OCI-LY1 (cell line): ENCODE measurements around the gene TRPM3.

Experiments
- H2AFZ ChIP-seq: fragments of 200-600 bp; sonication (generic), shearing (Covaris generic); 2 replicates; pipeline ENCODE4 v1.6.0; 2014; ENCODE audit warnings: antibody characterized with exemption, mild to moderate bottlenecking, low read length
- H3F3A ChIP-seq: fragments of 200-600 bp; sonication (generic), shearing (Covaris generic); 2 replicates; pipeline ENCODE4 v1.6.0; 2014; ENCODE audit warnings: mild to moderate bottlenecking, antibody characterized with exemption, low read length, moderate library complexity; ENCODE audit not compliant: insufficient read depth
- H3K27ac ChIP-seq: fragments of 200-600 bp; sonication (generic); 2 replicates; pipeline ENCODE4 v1.5.1; 2014; ENCODE audit warnings: low read length, mixed run types, mild to moderate bottlenecking, low read depth; ENCODE audit not compliant: poor library complexity, severe bottlenecking
- H3K27me3 ChIP-seq: fragments of 200-600 bp; sonication (generic); 2 replicates; pipeline ENCODE4 v1.6.0; 2014; ENCODE audit warnings: antibody characterized with exemption, mild to moderate bottlenecking, low read length, moderate library complexity; ENCODE audit not compliant: insufficient read depth
- H3K36me3 ChIP-seq: fragments of 200-600 bp; sonication (generic); 2 replicates; pipeline ENCODE4 v1.6.1; 2014; ENCODE audit warnings: mild to moderate bottlenecking, antibody characterized with exemption, low read length, moderate library complexity, mixed read lengths; ENCODE audit not compliant: insufficient read depth
- H3K4me1 ChIP-seq: fragments of 200-600 bp; sonication (generic); 2 replicates; pipeline ENCODE4 v1.5.1; 2014; ENCODE audit warnings: mild to moderate bottlenecking, low read length, moderate library complexity; ENCODE audit not compliant: insufficient read depth, severe bottlenecking
- H3K4me2 ChIP-seq: fragments of 200-600 bp; sonication (generic), shearing (Covaris generic); 2 replicates; pipeline ENCODE4 v1.6.1; 2014; ENCODE audit warnings: low read length
- H3K4me3 ChIP-seq: fragments of 200-600 bp; sonication (generic); 2 replicates; pipeline ENCODE4 v1.5.1; 2014; ENCODE audit warnings: low read length, low read depth, mild to moderate bottlenecking, mixed read lengths; ENCODE audit not compliant: poor library complexity, severe bottlenecking
- H3K79me2 ChIP-seq: fragments of 200-600 bp; shearing (Covaris generic); 2 replicates; pipeline ENCODE4 v1.6.1; 2016; ENCODE audit warnings: mixed run types, low read length, mixed read lengths; ENCODE audit not compliant: insufficient read depth
- H3K9ac ChIP-seq: fragments of 200-600 bp; sonication (generic), shearing (Covaris generic); 2 replicates; pipeline ENCODE4 v1.6.1; 2014; ENCODE audit warnings: mild to moderate bottlenecking, low read length, mixed read lengths
- H3K9me2 ChIP-seq: fragments of 200-600 bp; sonication (generic), shearing (Covaris generic); 2 replicates; pipeline ENCODE4 v1.6.1; 2014; ENCODE audit warnings: low read depth, mild to moderate bottlenecking, low read length, mixed read lengths
- H3K9me3 ChIP-seq: fragments of 200-600 bp; shearing (Covaris generic); 2 replicates; pipeline ENCODE4 v1.6.1; 2014; ENCODE audit warnings: low read length, mixed read lengths
- H4K20me1 ChIP-seq: fragments of 200-600 bp; sonication (generic), shearing (Covaris generic); 2 replicates; pipeline ENCODE4 v1.6.0; 2016; ENCODE audit warnings: mild to moderate bottlenecking, low read length; ENCODE audit not compliant: insufficient read depth
- EZH2 ChIP-seq: fragments of 200-600 bp; sonication (generic), shearing (Covaris generic); IDR thresholded peaks from 2 replicates; pipeline ENCODE4 v1.8.0; 2017; ENCODE audit warnings: borderline replicate concordance, mixed run types, mild to moderate bottlenecking, antibody characterized with exemption, low read length, moderate library complexity, mixed read lengths
- TF ChIP-seq, protein P1 (sequence below): fragments of 200-600 bp; sonication (generic), shearing (Covaris generic); IDR thresholded peaks from 2 replicates; pipeline ENCODE4 v1.5.1; 2017; ENCODE audit warnings: mild to moderate bottlenecking, antibody characterized with exemption, low read length, moderate library complexity, mixed read lengths

TRPM3 gene

DNA sequence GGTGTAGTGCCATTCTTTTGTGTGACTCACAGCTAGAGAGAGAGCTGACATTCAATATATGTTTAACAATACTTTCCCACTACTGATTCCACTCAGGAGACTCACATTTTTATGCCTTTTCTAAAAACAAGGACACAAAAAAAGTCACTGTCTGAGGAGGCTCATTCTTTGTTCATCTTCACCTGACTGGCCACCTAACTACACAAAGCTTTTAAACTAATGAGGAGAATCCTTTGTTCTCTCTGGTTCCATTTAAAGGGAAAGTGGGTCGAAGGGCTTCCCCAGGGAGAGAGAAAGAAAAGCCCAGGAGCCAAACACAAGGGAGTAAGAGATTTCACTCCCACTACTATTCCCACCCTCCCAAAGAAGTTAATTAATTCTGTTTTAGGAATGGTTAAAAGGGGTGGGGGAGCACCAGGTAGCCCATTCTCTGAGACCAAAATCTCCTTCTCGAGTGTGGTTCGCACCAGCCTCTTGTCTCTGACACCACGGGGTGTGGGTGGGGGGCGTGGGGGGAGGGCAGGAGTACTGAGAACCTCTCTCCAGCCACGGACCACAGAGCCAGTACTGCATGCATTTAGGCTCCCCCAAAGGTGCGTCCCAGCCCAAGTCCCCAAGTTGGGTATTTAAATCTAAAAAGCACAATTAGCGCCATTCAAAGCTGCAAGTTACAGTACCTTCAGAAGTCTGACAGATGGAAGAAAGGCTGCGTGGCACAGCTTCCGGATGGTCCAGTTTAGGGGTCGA lies 747 bp downstream of the TRPM3 start:
- Histone ChIP-seq H3K79me2 (no peaks in the 10 kb centered on the region), H3K4me3 (no peak overlapping the region), H2AFZ (no peak overlapping the region), H3K4me1 (no peaks in the 10 kb centered on the region), H3K4me2 (no peak overlapping the region), H4K20me1 (no peaks in the 10 kb centered on the region), H3K9me3 (no peaks in the 10 kb centered on the region), H3K36me3 (no peaks in the 10 kb centered on the region), H3K27me3 (0 out of 2 replicates have a peak, but pooled peaks cover 3% of the 10 kb centered on the region), H3F3A (no peaks in the 10 kb centered on the region), H3K9me2 (no peaks in the 10 kb centered on the region), H3K27ac (no peak overlapping the region), H3K9ac (no peak overlapping the region)
- TF ChIP-seq EZH2 = no peak

GRCh38 chr9:71119746-71120145 lies 1.7 kb downstream of the TRPM3 start:
- Histone ChIP-seq H3K79me2 (no peaks in the 10 kb centered on the region), H3K9me3 (no peaks in the 10 kb centered on the region), H3F3A (no peaks in the 10 kb centered on the region), H3K27me3 (0 out of 2 replicates have a peak, but pooled peaks cover 3% of the 10 kb centered on the region), H4K20me1 (no peaks in the 10 kb centered on the region), H3K4me2 (no peak overlapping the region), H2AFZ (no peak overlapping the region), H3K9ac (no peak overlapping the region), H3K4me1 (no peaks in the 10 kb centered on the region), H3K4me3 (no peak overlapping the region), H3K9me2 (no peaks in the 10 kb centered on the region), H3K27ac (no peak overlapping the region), H3K36me3 (no peaks in the 10 kb centered on the region)
- TF ChIP-seq EZH2 = no peak
- TF ChIP-seq, protein P1, sequence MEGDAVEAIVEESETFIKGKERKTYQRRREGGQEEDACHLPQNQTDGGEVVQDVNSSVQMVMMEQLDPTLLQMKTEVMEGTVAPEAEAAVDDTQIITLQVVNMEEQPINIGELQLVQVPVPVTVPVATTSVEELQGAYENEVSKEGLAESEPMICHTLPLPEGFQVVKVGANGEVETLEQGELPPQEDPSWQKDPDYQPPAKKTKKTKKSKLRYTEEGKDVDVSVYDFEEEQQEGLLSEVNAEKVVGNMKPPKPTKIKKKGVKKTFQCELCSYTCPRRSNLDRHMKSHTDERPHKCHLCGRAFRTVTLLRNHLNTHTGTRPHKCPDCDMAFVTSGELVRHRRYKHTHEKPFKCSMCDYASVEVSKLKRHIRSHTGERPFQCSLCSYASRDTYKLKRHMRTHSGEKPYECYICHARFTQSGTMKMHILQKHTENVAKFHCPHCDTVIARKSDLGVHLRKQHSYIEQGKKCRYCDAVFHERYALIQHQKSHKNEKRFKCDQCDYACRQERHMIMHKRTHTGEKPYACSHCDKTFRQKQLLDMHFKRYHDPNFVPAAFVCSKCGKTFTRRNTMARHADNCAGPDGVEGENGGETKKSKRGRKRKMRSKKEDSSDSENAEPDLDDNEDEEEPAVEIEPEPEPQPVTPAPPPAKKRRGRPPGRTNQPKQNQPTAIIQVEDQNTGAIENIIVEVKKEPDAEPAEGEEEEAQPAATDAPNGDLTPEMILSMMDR = no peak

DNA sequence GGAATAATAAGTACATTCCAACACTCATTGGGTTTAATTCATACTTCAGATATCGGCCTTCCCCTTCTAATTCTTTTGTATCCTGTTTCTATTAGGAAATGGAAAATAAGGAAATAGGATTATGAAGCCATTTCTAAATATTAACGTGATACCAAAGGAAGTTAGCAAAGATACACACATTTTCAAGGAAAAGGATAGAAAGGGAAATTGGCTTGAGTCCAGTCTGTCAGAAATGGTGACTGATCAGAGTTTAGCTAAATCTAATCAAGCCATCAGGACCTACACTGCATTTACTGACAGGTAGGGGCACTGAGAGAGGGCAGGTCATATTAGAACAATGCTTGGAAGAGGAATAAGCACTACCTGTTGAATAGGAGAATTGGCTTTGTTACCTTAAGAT lies 3.1 kb downstream of the TRPM3 start:
- H3K36me3 ChIP-seq = no peaks in the 10 kb centered on the region
- no peaks in the 10 kb centered on the region for H4K20me1 ChIP-seq
- H3K4me3 ChIP-seq = no peak overlapping the region
- 0 out of 2 replicates have a peak, but pooled peaks cover 3% of the 10 kb centered on the region for H3K27me3 ChIP-seq
- no peak overlapping the region for H3K9ac ChIP-seq
- H3K9me2 ChIP-seq = no peaks in the 10 kb centered on the region
- H3K79me2 ChIP-seq = no peaks in the 10 kb centered on the region
- H3K27ac ChIP-seq = no peak overlapping the region
- no peaks in the 10 kb centered on the region for H3K9me3 ChIP-seq
- no peak overlapping the region for H2AFZ ChIP-seq
- H3K4me1 ChIP-seq = no peaks in the 10 kb centered on the region
- no peak for TF ChIP-seq EZH2
- TF ChIP-seq, protein P1 = no peak
- no peak overlapping the region for H3K4me2 ChIP-seq
- no peaks in the 10 kb centered on the region for H3F3A ChIP-seq
